OCI-LY3 (cell line): ENCODE measurements around the gene EGFL7.

ENCODE experiments used
- H2AFZ ChIP-seq: fragments of 200-600, 300-600 bp; shearing (Covaris generic); 2 replicates; pipeline ENCODE4 v1.6.0; 2014; ENCODE audit warnings: antibody characterized with exemption, low read depth, low read length
- H3K27ac ChIP-seq: fragments of 200-600, 300-600 bp; sonication (generic); 2 replicates; pipeline ENCODE4 v1.5.1; 2014; ENCODE audit warnings: mild to moderate bottlenecking, low read length, moderate library complexity, mixed read lengths
- H3K27me3 ChIP-seq: fragments of 200-600, 300-600 bp; sonication (generic); 2 replicates; pipeline ENCODE4 v1.6.1; 2014; ENCODE audit warnings: low read depth, low read length, mixed read lengths
- H3K36me3 ChIP-seq: fragments of 200-600, 300-600 bp; sonication (generic); replicated peaks from 2 replicates; pipeline ENCODE3; 2014; ENCODE audit warnings: low read depth, low read length, mixed read lengths
- H3K4me1 ChIP-seq: fragments of 300-600, 200-600 bp; sonication (generic); 2 replicates; pipeline ENCODE4 v1.6.1; 2014; ENCODE audit warnings: low read length, mixed read lengths
- H3K4me2 ChIP-seq: fragments of 200-600, 300-600 bp; sonication (generic); 2 replicates; pipeline ENCODE4 v1.6.1; 2014; ENCODE audit warnings: low read length, mixed read lengths
- H3K4me3 ChIP-seq: fragments of 300-600, 200-600 bp; sonication (generic); 2 replicates; pipeline ENCODE4 v1.5.1; 2014; ENCODE audit warnings: antibody characterized with exemption, mild to moderate bottlenecking, low read length, moderate library complexity
- H3K79me2 ChIP-seq: fragments of 300-600, 200-600 bp; shearing (Covaris generic); 2 replicates; pipeline ENCODE4 v1.6.1; 2014; ENCODE audit warnings: mild to moderate bottlenecking, low read length, mixed read lengths
- H3K9ac ChIP-seq: fragments of 300-600, 200-600 bp; shearing (Covaris generic); 2 replicates; pipeline ENCODE4 v1.6.0; 2014; ENCODE audit warnings: mild to moderate bottlenecking, low read length, moderate library complexity
- H3K9me3 ChIP-seq: fragments of 200-600, 300-600 bp; shearing (Covaris generic); 2 replicates; pipeline ENCODE4 v1.6.1; 2014; ENCODE audit warnings: low read length, mixed read lengths; ENCODE audit not compliant: insufficient read depth
- H4K20me1 ChIP-seq: fragments of 200-600, 300-600 bp; sonication (generic); 2 replicates; pipeline ENCODE4 v1.6.1; 2016; ENCODE audit warnings: low read length, mixed read lengths; ENCODE audit not compliant: insufficient read depth
- EZH2phosphoT487 ChIP-seq: fragments of 200-600 bp; shearing (Covaris generic); IDR thresholded peaks from 2 replicates; pipeline ENCODE4 v1.6.1; 2018; ENCODE audit warnings: antibody characterized with exemption, mixed run types, low read depth
- TF ChIP-seq, protein P1 (sequence below): fragments of 200-600, 300-600 bp; sonication (generic); IDR thresholded peaks from 2 replicates; pipeline ENCODE4 v1.5.1; 2014; ENCODE audit warnings: antibody characterized with exemption, low read length, low read depth

EGFL7 gene

DNA sequence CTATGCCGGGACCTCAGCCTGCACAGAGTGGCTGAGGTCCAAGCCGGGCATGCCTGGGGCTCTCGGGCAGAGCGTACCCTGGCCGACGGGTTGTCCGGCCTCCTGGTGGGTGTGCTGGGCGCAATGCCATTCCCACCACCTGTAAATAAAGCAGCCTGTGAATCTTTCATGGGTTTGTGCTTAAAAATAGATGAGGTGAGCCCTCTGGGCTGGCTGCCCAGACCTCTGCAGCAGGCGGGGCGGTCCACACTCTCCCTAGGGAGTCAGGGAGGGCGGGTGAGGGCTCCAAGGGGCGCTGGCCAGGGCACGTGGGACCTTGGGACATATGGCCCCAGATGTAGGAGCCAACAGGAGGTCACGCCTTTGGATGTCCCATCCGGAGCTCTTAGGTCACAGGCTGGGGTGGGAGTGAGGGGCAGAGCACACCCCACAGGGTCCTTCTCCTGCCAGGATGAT lies 28.1 kb downstream of the EGFL7 start:
- no peaks in the 10 kb centered on the region for H3K9me3 ChIP-seq
- H3K4me3 ChIP-seq, result no peak overlapping the region
- peaks cover 6% of the 10 kb centered on the region; the same call in 1 of the 2 replicates for H3K27me3 ChIP-seq
- TF ChIP-seq EZH2phosphoT487, result no peak
- TF ChIP-seq, protein P1, sequence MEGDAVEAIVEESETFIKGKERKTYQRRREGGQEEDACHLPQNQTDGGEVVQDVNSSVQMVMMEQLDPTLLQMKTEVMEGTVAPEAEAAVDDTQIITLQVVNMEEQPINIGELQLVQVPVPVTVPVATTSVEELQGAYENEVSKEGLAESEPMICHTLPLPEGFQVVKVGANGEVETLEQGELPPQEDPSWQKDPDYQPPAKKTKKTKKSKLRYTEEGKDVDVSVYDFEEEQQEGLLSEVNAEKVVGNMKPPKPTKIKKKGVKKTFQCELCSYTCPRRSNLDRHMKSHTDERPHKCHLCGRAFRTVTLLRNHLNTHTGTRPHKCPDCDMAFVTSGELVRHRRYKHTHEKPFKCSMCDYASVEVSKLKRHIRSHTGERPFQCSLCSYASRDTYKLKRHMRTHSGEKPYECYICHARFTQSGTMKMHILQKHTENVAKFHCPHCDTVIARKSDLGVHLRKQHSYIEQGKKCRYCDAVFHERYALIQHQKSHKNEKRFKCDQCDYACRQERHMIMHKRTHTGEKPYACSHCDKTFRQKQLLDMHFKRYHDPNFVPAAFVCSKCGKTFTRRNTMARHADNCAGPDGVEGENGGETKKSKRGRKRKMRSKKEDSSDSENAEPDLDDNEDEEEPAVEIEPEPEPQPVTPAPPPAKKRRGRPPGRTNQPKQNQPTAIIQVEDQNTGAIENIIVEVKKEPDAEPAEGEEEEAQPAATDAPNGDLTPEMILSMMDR, result no peak
- H3K79me2 ChIP-seq, result peaks cover 7% of the 10 kb centered on the region; the same call in 1 of the 2 replicates
- H4K20me1 ChIP-seq, result peaks cover 3% of the 10 kb centered on the region; the same call in 1 of the 2 replicates
- H3K4me2 ChIP-seq, result no peak overlapping the region
- H3K9ac ChIP-seq, result no peak overlapping the region
- H2AFZ ChIP-seq, result no peak overlapping the region
- no peaks in the 10 kb centered on the region for H3K36me3 ChIP-seq
- H3K27ac ChIP-seq, result no peak overlapping the region
- peaks cover 33% of the 10 kb centered on the region for H3K4me1 ChIP-seq

DNA sequence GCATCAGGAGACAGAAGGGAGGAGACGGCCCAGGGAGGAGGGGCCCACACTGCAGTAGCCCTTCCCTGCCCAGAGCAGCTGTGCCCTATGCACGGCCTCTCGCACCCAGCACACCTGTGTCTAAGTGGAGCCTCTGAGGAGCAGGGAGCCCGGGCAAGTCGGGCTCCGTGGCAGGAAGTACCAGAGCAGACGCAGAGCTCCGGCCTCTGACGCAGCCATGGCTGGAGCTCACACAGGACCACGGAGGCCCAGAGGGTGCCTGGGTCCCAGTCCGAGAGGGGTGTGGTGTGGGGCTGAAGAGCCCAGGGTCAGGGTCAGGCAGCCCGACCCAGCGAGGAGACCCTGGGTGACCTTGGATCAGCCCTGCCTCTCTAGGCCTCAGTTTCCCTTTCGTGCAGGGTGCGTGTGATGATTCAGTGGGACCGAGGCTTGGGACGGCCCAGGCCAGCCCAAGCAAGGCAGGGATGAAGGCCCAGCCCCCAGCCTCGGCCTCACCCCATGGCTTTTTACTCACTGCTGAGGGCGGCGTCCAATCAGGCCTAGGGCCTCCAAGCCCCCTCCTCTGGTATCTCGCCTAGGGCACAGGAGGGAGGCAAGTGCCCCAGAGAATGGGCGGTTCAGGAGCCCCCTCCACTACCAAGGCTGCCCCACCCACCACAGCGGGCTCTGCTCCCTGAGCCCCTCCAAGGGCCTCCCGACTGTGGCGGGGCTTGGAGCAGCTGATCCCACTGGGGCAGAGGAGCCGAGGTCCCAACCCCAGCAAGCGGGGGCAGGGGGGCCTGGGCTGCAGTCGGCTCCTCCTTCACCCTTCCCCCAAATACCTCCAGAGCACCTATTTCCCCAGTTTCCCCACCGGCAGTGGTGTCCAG lies 28.8 kb downstream of the EGFL7 start:
- Histone ChIP-seq H3K9me3 (no peaks in the 10 kb centered on the region), H3K27ac (no peak overlapping the region), H3K36me3 (no peaks in the 10 kb centered on the region), H3K79me2 (no peaks in the 10 kb centered on the region), H3K9ac (no peak overlapping the region), H3K4me1 (peaks cover 40% of the 10 kb centered on the region), H3K4me3 (no peak overlapping the region), H3K27me3 (peaks cover 13% of the 10 kb centered on the region; the same call in 1 of the 2 replicates), H2AFZ (no peak overlapping the region), H3K4me2 (no peak overlapping the region), H4K20me1 (no peaks in the 10 kb centered on the region)
- TF ChIP-seq EZH2phosphoT487, result no peak
- TF ChIP-seq, protein P1, result no peak

DNA sequence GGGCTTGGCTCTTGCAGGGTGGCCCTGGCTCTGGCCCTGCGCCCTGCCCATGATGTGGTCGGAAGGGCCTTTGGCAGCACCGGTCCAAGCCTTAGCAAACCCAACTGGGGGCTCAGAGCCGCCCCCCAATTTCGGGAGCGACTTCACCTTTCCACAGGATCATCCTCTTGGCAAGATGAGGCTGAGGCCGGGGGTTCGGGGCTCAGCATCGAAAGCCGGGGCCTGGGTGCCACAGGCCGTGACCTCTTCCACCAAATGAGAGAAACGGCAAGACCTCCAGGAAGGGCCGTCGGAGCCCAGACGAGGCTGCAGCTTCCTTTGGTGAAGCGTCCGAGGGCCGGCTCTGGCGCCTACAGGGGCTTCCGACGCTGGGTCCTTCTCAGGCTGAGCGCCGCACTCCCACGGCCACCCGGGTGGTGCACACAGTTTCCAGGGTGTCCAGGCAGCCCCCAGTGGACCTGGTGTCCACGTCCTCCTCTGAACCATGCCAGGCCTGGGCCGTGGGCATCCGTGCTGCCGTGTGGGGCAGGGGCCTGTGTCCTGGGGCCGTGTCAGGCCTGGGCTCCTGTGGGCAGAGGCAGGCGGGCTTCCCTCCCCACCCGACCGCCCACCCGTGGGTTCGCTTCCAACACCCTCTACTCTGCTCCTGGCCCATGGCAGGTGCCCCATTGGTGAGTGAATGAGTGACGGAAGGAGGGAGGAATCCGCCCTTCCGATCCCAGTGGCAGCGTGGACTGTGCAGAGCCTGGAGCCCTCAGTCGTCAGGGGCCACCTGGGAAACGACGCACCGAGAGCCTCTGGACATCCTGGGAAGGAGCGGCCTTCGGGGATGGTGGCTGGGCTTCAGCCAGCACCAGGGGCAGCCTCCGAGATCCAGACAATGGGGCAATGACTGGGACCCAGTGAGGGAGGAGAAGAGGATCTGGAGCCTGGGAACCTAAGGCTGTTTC lies 29.7 kb downstream of the EGFL7 start:
- H4K20me1 ChIP-seq, result no peaks in the 10 kb centered on the region
- H3K27me3 ChIP-seq, result peaks cover 18% of the 10 kb centered on the region; the same call in 1 of the 2 replicates
- no peaks in the 10 kb centered on the region for H3K9me3 ChIP-seq
- peaks cover 46% of the 10 kb centered on the region for H3K4me1 ChIP-seq
- no peak overlapping the region for H3K4me2 ChIP-seq
- H3K4me3 ChIP-seq, result no peak overlapping the region
- H3K79me2 ChIP-seq, result no peaks in the 10 kb centered on the region
- H3K27ac ChIP-seq, result no peak overlapping the region
- no peak overlapping the region for H3K9ac ChIP-seq
- no peak for TF ChIP-seq EZH2phosphoT487
- TF ChIP-seq, protein P1, result no peak
- no peak overlapping the region for H2AFZ ChIP-seq
- no peaks in the 10 kb centered on the region for H3K36me3 ChIP-seq

DNA sequence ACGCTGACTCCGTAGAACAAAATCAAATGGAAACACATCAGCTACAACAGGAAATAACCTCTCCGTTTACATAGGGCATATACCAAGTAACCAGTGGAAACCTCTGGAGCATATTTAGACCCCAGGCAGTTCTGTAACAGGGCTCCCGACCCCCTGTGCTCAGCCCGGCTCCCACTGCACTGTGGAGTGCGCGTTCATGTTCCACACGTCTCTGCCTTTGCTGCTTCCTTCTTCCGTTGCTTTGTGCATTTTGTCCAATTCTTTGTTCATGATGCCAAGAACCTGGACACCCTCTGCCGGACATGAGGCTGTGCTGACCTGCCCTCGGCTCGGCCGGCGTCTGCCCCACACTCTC lies 30.4 kb downstream of the EGFL7 start:
- Histone ChIP-seq H3K9me3 (no peaks in the 10 kb centered on the region), H2AFZ (no peak overlapping the region), H3K9ac (no peak overlapping the region), H3K4me3 (no peak overlapping the region), H3K4me1 (peaks cover 47% of the 10 kb centered on the region), H3K36me3 (no peaks in the 10 kb centered on the region), H3K27me3 (peaks cover 24% of the 10 kb centered on the region; the same call in 1 of the 2 replicates), H3K4me2 (no peak overlapping the region), H3K27ac (no peak overlapping the region), H3K79me2 (no peaks in the 10 kb centered on the region), H4K20me1 (no peaks in the 10 kb centered on the region)
- no peak for TF ChIP-seq EZH2phosphoT487
- TF ChIP-seq, protein P1, result no peak
